KMS-11 (cell line): ENCODE measurements around the gene BCL2L1.
A peak's percentile ranks its signal among the peaks of the same experiment; 100 is the strongest.

Experiments
- H2AFZ ChIP-seq: fragments of 200-600 bp; sonication (generic); 2 replicates; pipeline ENCODE4 v1.6.1; 2016; ENCODE audit warnings: antibody characterized with exemption, mixed run types, low read depth
- H3K27ac ChIP-seq: fragments of 200-600 bp; sonication (generic); 2 replicates; pipeline ENCODE4 v1.6.1; 2016; ENCODE audit warnings: mild to moderate bottlenecking, mixed run types
- H3K27me3 ChIP-seq: fragments of 200-600 bp; sonication (generic); 2 replicates; pipeline ENCODE4 v1.6.1; 2017; ENCODE audit warnings: mild to moderate bottlenecking, low read depth, mixed run types, moderate library complexity; ENCODE audit not compliant: insufficient read depth
- H3K36me3 ChIP-seq: fragments of 200-600 bp; sonication (generic); 2 replicates; pipeline ENCODE4 v1.6.1; 2017; ENCODE audit warnings: mild to moderate bottlenecking, mixed run types; ENCODE audit not compliant: insufficient read depth
- H3K4me1 ChIP-seq: fragments of 200-600 bp; sonication (generic); 2 replicates; pipeline ENCODE4 v1.6.1; 2016; ENCODE audit warnings: mild to moderate bottlenecking, low read depth, mixed run types; ENCODE audit not compliant: poor library complexity, severe bottlenecking
- H3K4me2 ChIP-seq: fragments of 200-600 bp; sonication (generic); 2 replicates; pipeline ENCODE4 v1.7.0; 2016; ENCODE audit warnings: mild to moderate bottlenecking, mixed run types
- H3K4me3 ChIP-seq: fragments of 200-600 bp; sonication (generic); IDR thresholded peaks from 2 replicates; pipeline ENCODE4 v1.6.1; 2017; ENCODE audit warnings: low read depth, low read length, mixed read lengths; ENCODE audit not compliant: insufficient read depth
- H3K79me2 ChIP-seq: fragments of 200-600 bp; sonication (generic); 2 replicates; pipeline ENCODE4 v1.6.1; 2016; ENCODE audit warnings: low read depth, mixed run types; ENCODE audit not compliant: insufficient read depth
- H3K9ac ChIP-seq: fragments of 200-600 bp; sonication (generic); 2 replicates; pipeline ENCODE4 v1.6.1; 2016; ENCODE audit warnings: mild to moderate bottlenecking, mixed run types
- H4K20me1 ChIP-seq: fragments of 200-600 bp; sonication (generic); 2 replicates; pipeline ENCODE4 v1.6.1; 2016; ENCODE audit warnings: mild to moderate bottlenecking, mixed run types; ENCODE audit not compliant: insufficient read depth
- CTCF ChIP-seq: fragments of 200-600 bp; sonication (generic); conservative IDR thresholded peaks from 2 replicates; pipeline ENCODE4 v1.6.1; 2017; ENCODE audit warnings: low read depth, mild to moderate bottlenecking, antibody characterized with exemption, low read length, moderate library complexity, mixed read lengths

Gene BCL2L1

GRCh38 chr20:31642837-31643236, 79.8 kb downstream of the BCL2L1 start:
- Histone ChIP-seq H3K36me3 (no peaks in the 10 kb centered on the region), H3K79me2 (no peaks in the 10 kb centered on the region), H3K4me3 (no peak overlapping the region), H3K27me3 (no peaks in the 10 kb centered on the region), H3K9ac (no peak overlapping the region), H4K20me1 (no peaks in the 10 kb centered on the region), H3K4me1 (peaks cover 14% of the 10 kb centered on the region), H2AFZ (no peak overlapping the region), H3K4me2 (no peak overlapping the region), H3K27ac (no peak overlapping the region)
- TF ChIP-seq CTCF = no peak

- Histone ChIP-seq H3K27me3 (no peaks in the 10 kb centered on the region), H3K4me3 (no peak overlapping the region), H3K4me1 (peaks cover 14% of the 10 kb centered on the region), H2AFZ (no peak overlapping the region), H3K9ac (no peak overlapping the region), H3K4me2 (peak overlapping the region; percentile 12; the same call in 1 of the 2 replicates), H3K27ac (no peak overlapping the region), H4K20me1 (no peaks in the 10 kb centered on the region), H3K79me2 (no peaks in the 10 kb centered on the region), H3K36me3 (no peaks in the 10 kb centered on the region)
- no peak for TF ChIP-seq CTCF
Observed at GRCh38 chr20:31641391-31641790, 81.3 kb downstream of the BCL2L1 start.

GRCh38 chr20:31640259-31640658, 82.4 kb downstream of the BCL2L1 start:
- Histone ChIP-seq H2AFZ (no peak overlapping the region), H3K4me2 (no peak overlapping the region), H4K20me1 (no peaks in the 10 kb centered on the region), H3K27me3 (no peaks in the 10 kb centered on the region), H3K79me2 (no peaks in the 10 kb centered on the region), H3K4me1 (peaks cover 14% of the 10 kb centered on the region), H3K4me3 (no peak overlapping the region), H3K36me3 (no peaks in the 10 kb centered on the region), H3K9ac (no peak overlapping the region), H3K27ac (no peak overlapping the region)
- no peak for TF ChIP-seq CTCF

GRCh38 chr20:31638816-31639215, 83.9 kb downstream of the BCL2L1 start:
- H4K20me1 ChIP-seq = no peaks in the 10 kb centered on the region
- H2AFZ ChIP-seq = no peak overlapping the region
- H3K4me3 ChIP-seq = no peak overlapping the region
- no peaks in the 10 kb centered on the region for H3K36me3 ChIP-seq
- H3K4me1 ChIP-seq = peaks cover 14% of the 10 kb centered on the region
- no peak overlapping the region for H3K27ac ChIP-seq
- no peak overlapping the region for H3K9ac ChIP-seq
- H3K4me2 ChIP-seq = no peak overlapping the region
- no peaks in the 10 kb centered on the region for H3K79me2 ChIP-seq
- TF ChIP-seq CTCF = no peak
- H3K27me3 ChIP-seq = no peaks in the 10 kb centered on the region
